GM12878 (cell line): ENCODE data around the gene PRKRA. TPM values are rescaled to one million over a fixed set of nuclear protein-coding genes. Genes with fewer than 3 reads are reported as not detected.

Experiments used
- ATF7 ChIP-seq: fragments of 450-650 bp; IDR thresholded peaks from 2 replicates; pipeline ENCODE4 v1.6.1; 2016; ENCODE audit warnings: low read depth, mild to moderate bottlenecking
- CHD1 ChIP-seq: IDR thresholded peaks from 2 replicates; pipeline ENCODE4 v1.6.1; 2012; ENCODE audit warnings: low read depth, low read length, improper control_type of control experiment
- CREM ChIP-seq: IDR thresholded peaks from 2 replicates; pipeline ENCODE4 v1.6.1; 2014; ENCODE audit warnings: antibody characterized with exemption, low read depth
- CUX1 ChIP-seq: IDR thresholded peaks from 2 replicates; pipeline ENCODE4 v1.6.1; 2012; ENCODE audit warnings: improper control_type of control experiment, low read depth, low read length; ENCODE audit not compliant: insufficient replicate concordance
- FOXK2 ChIP-seq: fragments of 450-650 bp; IDR thresholded peaks from 2 replicates; pipeline ENCODE4 v1.6.1; 2017; ENCODE audit warnings: mild to moderate bottlenecking, moderate library complexity
- KLF5 ChIP-seq: fragments of 450-650 bp; IDR thresholded peaks from 2 replicates; pipeline ENCODE4 v1.6.1; 2014; ENCODE audit warnings: mild to moderate bottlenecking; ENCODE audit not compliant: partially characterized antibody
- MAX ChIP-seq: IDR thresholded peaks from 2 replicates; pipeline ENCODE4 v1.6.1; 2012; ENCODE audit warnings: low read depth, low read length, improper control_type of control experiment
- MEF2A ChIP-seq: IDR thresholded peaks from 2 replicates; pipeline ENCODE4 v1.6.1; 2011; ENCODE audit warnings: low read depth, mild to moderate bottlenecking, low read length, moderate library complexity; ENCODE audit not compliant: insufficient read depth
- MTA3 ChIP-seq: IDR thresholded peaks from 2 replicates; pipeline ENCODE4 v1.6.1; 2012; ENCODE audit warnings: low read length, inconsistent platforms, borderline replicate concordance
- MYC ChIP-seq: IDR thresholded peaks from 2 replicates; pipeline ENCODE4 v1.6.1; 2011; ENCODE audit warnings: mild to moderate bottlenecking, low read length, moderate library complexity, inconsistent platforms; ENCODE audit not compliant: insufficient read depth, insufficient replicate concordance, insufficient read length, severe bottlenecking
- PAX5 ChIP-seq: IDR thresholded peaks from 2 replicates; pipeline ENCODE4 v1.6.1; 2011; ENCODE audit warnings: low read depth, low read length, borderline replicate concordance
- RCOR1 ChIP-seq: conservative IDR thresholded peaks from 2 replicates; pipeline ENCODE4 v1.6.1; 2012; ENCODE audit warnings: low read depth, low read length, improper control_type of control experiment
- RFX5 ChIP-seq: IDR thresholded peaks from 2 replicates; pipeline ENCODE4 v1.6.1; 2011; ENCODE audit warnings: low read depth, low read length, improper control_type of control experiment
- RUNX3 ChIP-seq: IDR thresholded peaks from 2 replicates; pipeline ENCODE4 v1.6.1; 2012; ENCODE audit warnings: low read length, inconsistent platforms
- SIX5 ChIP-seq: IDR thresholded peaks from 2 replicates; pipeline ENCODE4 v1.6.1; 2011; ENCODE audit warnings: mild to moderate bottlenecking, low read depth, low read length, moderate library complexity; ENCODE audit not compliant: severe bottlenecking
- SKIL ChIP-seq: fragments of 450-650 bp; IDR thresholded peaks from 2 replicates; pipeline ENCODE4 v1.6.1; 2017; ENCODE audit warnings: mild to moderate bottlenecking, low read depth, inconsistent platforms; ENCODE audit not compliant: poor library complexity, severe bottlenecking
- SMARCA5 ChIP-seq: fragments of 450-650 bp; IDR thresholded peaks from 2 replicates; pipeline ENCODE4 v1.6.1; 2017; ENCODE audit warnings: mild to moderate bottlenecking
- SRF ChIP-seq, 2 experiments: IDR thresholded peaks; 2 replicates each; pipeline ENCODE4 v1.6.1; 2011; ENCODE audit warnings: low read depth in 2 of 2, low read length in 2 of 2, mild to moderate bottlenecking in 1 of 2, moderate library complexity in 1 of 2
- WRNIP1 ChIP-seq: IDR thresholded peaks from 2 replicates; pipeline ENCODE4 v1.6.1; 2011; ENCODE audit warnings: low read depth, low read length, improper control_type of control experiment, borderline replicate concordance
- YY1 ChIP-seq: IDR thresholded peaks from 2 replicates; pipeline ENCODE4 v1.6.1; 2011; ENCODE audit warnings: low read depth, mild to moderate bottlenecking, low read length
- ZNF207 ChIP-seq: fragments of 450-650 bp; IDR thresholded peaks from 2 replicates; pipeline ENCODE4 v1.6.1; 2014; ENCODE audit warnings: antibody characterized with exemption, mild to moderate bottlenecking, borderline replicate concordance
- ZNF24 ChIP-seq: fragments of 450-650 bp; IDR thresholded peaks from 2 replicates; pipeline ENCODE4 v1.6.1; 2017; ENCODE audit warnings: antibody characterized with exemption, mild to moderate bottlenecking
- ZSCAN29 ChIP-seq: fragments of 450-650 bp; IDR thresholded peaks from 2 replicates; pipeline ENCODE4 v1.6.1; 2017; ENCODE audit warnings: mild to moderate bottlenecking, moderate library complexity
- polyA plus RNA-seq, 11 experiments: library from polyadenylated mRNA; depleted of rRNA in 4 of 11; unstranded in 6 of 11; stranded (reverse) in 5 of 11; fragments of >200 nt; fragmentation: Nextera tagmentation in 4 of 11; fragmentation: Illumina TruSeq in 1 of 11; extraction: Ambion mirVana in 4 of 11; extraction: Trizol in 1 of 11; gene quantifications; 1 replicate in 1 of 11; 2 replicates in 10 of 11; pipeline versions ENCODE4 v1.2.1 to v1.2.3, GENCODE V29; 2011 to 2016; ENCODE audit warnings: inconsistent platforms in 2 of 11, missing spikeins in 2 of 11, low read depth in 1 of 11
- total RNA-seq, 4 experiments: library from RNA; depleted of rRNA in 3 of 4; stranded (reverse); fragments of >200 nt in 3 of 4; fragmentation: Illumina TruSeq in 1 of 4; extraction: Trizol in 1 of 4; gene quantifications; 2 replicates each; pipeline versions ENCODE4 v1.2.1 to v1.2.3, GENCODE V29; 2013 to 2021

The PRKRA gene
- total and polyA plus RNA-seq, 10 of the 15 experiments (the other 5 are each of a cell fraction or from before 2014, with no cell fraction given): 19.1 to 75.6 (median 51.7) TPM

GRCh38 chr2:178414266-178415247 lies 36.4 kb downstream of the PRKRA start (continued):
- peak; percentile 85 for TF ChIP-seq MAX
- peak; percentile 96 for TF ChIP-seq SMARCA5
- TF ChIP-seq ATF7: peak; percentile 63; the same call in 1 of the 2 replicates
- TF ChIP-seq MYC: no peak
- peak; percentile 35 for TF ChIP-seq KLF5
- TF ChIP-seq WRNIP1: 0 out of 2 replicates have a peak, but pooled peaks have one; percentile 75
- TF ChIP-seq YY1: peak; percentile 91
- TF ChIP-seq SRF (IDR thresholded peaks at IDR 0.05; ENCODE audit: low read depth in 2 of 2, low read length in 2 of 2): no peak
- peak; percentile 65 for TF ChIP-seq RFX5
- peak; percentile 53; the same call in 1 of the 2 replicates for TF ChIP-seq PAX5
- peak; percentile 77 for TF ChIP-seq SKIL
- peak; percentile 99 for TF ChIP-seq RUNX3
- TF ChIP-seq ZNF24: 0 out of 2 replicates have a peak, but pooled peaks have one; percentile 20
- TF ChIP-seq RCOR1: peak; percentile 78; the same call in 1 of the 2 replicates
- peak; percentile 80 for TF ChIP-seq CREM
- peak; percentile 83; the same call in 1 of the 2 replicates for TF ChIP-seq CHD1
- no peak for TF ChIP-seq FOXK2
- no peak for TF ChIP-seq MTA3
- TF ChIP-seq CUX1: no peak
- no peak for TF ChIP-seq ZSCAN29
- no peak for TF ChIP-seq SIX5
- peak; percentile 46; the same call in 1 of the 2 replicates for TF ChIP-seq MEF2A
- TF ChIP-seq ZNF207: 0 out of 2 replicates have a peak, but pooled peaks have one; percentile 54
